NCI-H510A treated with DMSO at 0.1 percent for 48 hours (cell line): ENCODE measurements around the gene UBE2L3.
"Not testable (repeated sequence)": the region's sequence is repeated elsewhere in the genome, so short reads cannot be mapped to it uniquely, and the experiment has no call there.

Experiments
- DNase-seq: peaks from one replicate; lab custom pipeline; 2025; lab: John Stamatoyannopoulos, UW

Gene UBE2L3

GRCh38 chr22:21571679-21572078, 4.2 kb downstream of the UBE2L3 start:
- DNase-seq = no peak

DNA sequence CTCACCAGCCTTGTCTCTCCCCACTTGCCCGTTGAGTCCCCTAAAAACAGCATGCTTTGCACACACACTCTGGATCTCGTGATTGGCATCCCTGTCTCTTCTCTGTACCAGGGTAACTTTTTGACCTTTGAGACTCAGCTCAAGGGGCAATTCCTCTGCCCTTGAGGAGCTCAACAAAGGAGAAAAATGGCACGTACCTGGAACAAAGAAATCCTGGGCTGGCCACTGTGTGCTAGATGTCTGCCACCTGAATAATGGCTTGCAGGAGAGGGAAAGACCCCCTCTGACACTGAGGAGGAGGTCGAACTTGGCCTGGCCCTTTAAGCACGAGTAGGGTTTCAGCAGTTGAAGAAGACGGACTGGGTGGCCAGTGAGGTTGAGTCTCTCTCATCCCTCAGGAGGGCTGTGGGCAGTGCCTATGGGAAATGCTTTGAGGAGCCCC, 5.8 kb downstream of the UBE2L3 start:
- DNase-seq = no peak

- DNase-seq = no peak
Observed at GRCh38 chr22:21573750-21574494, 6.4 kb downstream of the UBE2L3 start.

- no peak for DNase-seq
Observed at GRCh38 chr22:21579474-21579851, 11.9 kb downstream of the UBE2L3 start.

DNA sequence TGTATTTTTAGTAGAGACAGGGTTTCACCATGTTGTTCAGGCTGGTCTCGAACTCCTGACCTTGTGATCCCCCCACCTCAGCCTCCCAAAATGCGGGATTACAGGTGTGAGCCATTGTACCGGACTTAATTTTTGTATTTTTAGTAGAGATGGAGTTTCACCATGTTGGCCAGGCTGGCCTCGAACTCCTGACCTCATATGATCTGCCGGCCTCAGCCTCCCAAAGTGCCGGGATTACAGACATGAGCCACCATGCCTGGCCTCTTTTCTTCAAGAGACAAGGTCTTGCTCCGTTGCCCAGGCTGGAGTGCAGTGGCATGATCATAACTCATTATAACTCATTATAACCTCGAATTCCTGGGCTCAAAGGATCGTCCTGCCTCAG, 13.1 kb downstream of the UBE2L3 start:
- not testable (repeated sequence) for DNase-seq

GRCh38 chr22:21581009-21581713, 13.6 kb downstream of the UBE2L3 start:
- not testable (repeated sequence) for DNase-seq

GRCh38 chr22:21582801-21583740, 15.6 kb downstream of the UBE2L3 start:
- peak; percentile 60 for DNase-seq

GRCh38 chr22:21585389-21585788, 17.9 kb downstream of the UBE2L3 start:
- DNase-seq = no peak

DNA sequence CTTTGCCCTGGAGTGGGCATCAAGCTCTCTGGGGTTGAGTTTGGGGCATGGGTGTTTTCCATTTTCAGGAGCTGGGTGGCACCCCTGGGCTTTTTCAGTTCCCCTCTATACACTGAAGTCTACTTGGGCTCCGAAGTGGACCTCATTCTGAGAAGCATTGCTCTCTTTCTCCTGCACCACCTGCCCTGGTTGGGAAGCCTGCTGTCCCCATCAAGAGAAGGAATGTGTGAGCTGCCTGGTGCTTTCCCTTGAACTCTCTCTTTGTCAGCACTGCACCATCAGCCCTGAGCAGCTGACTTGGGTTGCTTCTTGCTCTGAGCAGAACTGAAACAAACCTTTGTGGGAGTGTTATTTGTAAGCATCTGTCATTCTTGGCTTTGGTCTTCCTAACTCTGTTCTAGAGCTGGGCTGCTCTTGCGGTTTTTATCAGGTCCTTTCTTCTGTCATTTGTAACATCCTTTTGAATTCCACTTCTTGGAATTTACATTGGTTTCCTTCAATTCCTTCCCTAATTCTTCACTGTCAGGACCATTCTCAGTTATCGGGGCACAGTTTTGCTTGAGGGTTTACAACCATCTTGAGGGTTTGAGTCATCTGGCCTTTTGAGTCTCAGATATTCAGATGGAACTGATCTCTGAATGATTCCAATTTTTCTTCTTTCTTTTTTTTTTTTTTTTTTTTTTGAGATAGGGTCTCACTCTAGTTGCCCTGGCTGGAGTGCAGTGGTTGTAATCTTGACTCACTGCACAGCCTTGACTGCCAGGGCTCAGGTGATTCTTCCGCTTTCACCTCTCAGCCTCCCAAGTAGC, 20.5 kb downstream of the UBE2L3 start:
- DNase-seq = no peak

DNA sequence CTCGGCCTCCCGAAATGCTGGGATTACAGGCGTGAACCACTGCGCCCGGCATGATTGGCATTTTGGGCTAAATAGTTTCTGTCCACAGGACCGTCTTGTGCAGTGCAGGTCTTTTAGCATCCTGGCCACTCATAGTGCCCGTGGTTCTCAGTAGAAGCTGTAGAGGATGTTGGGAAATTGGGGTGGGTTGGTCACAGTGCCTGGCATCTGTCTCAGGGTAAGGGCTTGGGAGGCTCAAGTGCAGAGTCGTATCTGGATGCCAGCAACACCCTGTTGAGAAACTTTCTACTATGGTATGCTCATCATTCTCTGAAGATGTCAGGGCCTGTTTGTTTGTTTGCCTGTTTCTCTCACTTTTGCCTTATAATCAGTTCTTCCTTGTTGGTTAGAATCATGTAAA, 21.9 kb downstream of the UBE2L3 start:
- DNase-seq = no peak

DNA sequence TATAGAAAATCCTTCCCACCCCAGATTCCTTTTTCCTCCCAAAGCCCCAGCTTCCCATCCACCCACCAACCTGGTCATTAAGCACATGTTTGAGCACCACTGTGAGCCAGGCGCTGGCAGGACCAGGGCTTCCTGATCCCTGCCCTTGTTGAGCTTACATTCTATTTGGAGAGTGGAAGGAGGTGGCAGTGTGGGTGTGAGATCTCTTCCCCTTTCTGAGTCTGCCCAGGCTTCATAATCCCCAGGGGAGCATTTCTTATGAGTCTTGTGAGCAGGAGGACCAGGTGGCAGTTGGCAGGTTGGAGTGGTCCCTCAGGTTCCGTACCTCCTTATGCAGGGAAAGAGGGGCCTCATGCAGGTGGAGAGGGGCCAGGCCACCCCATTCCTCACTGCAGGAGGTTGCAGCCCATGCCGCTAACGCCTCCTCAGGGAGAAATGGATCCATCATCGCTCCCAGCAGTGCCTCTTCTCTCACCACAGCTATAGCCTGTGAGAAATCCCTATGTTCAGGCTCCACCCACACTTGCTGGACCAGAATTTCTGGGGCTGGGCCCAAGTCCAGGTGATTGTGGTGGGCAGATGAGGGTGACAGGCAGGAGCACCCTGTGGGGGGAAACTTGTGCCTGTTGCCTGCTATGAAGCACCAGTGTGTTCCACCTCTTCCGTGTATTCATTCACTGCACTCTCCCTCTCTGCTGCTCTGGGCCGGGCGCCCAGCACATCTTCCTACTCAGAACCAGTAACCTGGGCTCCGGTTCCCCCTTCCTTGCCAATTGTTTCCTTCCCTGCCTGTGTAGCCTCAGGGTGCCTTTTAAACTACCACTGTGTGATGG, 23.5 kb downstream of the UBE2L3 start:
- DNase-seq = no peak

DNA sequence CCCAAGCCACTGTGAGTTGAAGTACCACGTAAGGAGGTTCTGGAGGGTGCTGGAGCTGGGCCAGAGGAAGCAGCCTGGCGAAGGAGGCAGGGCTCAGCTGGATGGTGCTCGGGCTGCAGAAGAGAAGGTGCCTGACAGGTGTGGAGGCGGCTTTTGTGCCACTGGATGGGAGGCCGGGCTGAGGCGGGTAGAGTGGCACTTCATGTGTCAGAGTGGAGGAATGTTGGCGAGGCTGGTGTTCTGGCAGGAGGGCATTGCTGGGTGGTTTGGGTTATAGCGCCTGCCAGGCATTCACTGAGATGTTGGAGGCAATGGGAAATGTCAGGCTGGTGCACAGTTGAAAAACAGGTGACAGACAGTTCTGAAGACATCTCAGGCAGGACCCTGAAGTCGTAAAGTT, 24.2 kb downstream of the UBE2L3 start:
- DNase-seq = no peak

- no peak for DNase-seq
Observed at GRCh38 chr22:21592422-21592821, 24.9 kb downstream of the UBE2L3 start.

DNA sequence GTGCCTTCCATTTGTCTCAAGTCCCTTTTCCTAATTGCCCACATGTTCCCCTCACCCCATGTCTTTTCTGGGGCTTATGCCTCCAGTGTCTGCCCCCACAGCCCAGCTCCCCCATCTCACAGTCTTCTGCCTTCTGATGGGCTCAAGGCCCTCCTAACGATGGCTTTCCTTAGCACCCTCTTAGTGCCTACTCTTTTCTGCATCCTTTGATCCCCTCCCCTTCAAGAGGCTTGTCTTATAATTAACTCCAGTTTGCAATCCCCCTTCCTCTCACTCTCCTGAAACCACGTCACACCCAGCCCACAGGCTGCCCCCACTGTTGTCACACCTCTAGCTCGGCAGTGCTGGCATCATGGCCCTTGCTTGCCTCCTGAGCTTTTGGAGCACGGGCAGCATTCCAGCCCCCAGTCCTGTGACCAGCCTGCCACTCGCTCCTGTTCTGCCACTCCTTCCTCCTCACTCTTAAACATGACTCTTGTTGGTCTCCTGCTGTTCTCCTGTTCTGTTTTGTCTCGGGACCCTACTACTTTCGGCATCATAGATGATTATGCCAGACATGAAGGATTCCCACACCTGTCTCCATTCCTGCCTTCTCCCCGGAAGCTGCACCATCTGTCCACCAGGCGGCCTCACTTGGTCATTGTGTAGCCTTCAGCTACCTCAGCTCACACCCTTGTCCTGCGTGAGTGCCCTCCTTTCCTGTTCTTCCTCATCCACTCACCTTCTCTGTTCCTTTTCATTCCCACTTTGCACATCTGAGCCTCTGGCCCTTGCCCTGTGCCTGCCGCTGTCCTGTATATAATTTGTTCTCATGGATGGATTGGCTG, 26.1 kb downstream of the UBE2L3 start:
- no peak for DNase-seq

DNA sequence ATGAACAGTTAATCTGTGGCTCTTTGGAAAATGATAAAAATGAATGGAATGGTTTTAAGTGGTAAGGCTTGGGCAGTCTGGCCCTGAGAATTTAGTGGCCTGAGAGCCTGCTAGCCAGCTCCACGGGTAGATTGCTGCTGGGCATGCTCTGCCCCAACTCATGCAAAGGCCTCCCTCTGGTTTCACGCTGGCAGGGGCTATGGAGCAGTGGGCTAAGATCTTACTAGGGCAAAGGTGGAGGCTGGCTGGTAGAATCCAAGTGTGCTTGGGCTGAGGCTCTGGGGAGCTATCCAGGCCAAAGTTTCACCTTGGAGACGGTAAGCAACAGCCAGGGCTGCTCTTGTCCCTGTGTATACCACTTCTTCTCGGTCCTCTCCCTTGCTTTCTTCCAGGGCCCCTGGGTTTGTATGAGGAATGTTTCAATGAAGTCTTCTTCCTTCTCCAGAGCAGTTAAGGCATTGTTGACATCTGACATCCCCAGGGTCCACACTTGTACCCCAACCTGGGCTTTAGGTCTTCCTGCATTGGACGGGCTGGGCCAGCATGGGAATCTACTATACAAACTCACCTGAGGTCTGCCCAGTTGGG, 27.4 kb downstream of the UBE2L3 start:
- no peak for DNase-seq

DNA sequence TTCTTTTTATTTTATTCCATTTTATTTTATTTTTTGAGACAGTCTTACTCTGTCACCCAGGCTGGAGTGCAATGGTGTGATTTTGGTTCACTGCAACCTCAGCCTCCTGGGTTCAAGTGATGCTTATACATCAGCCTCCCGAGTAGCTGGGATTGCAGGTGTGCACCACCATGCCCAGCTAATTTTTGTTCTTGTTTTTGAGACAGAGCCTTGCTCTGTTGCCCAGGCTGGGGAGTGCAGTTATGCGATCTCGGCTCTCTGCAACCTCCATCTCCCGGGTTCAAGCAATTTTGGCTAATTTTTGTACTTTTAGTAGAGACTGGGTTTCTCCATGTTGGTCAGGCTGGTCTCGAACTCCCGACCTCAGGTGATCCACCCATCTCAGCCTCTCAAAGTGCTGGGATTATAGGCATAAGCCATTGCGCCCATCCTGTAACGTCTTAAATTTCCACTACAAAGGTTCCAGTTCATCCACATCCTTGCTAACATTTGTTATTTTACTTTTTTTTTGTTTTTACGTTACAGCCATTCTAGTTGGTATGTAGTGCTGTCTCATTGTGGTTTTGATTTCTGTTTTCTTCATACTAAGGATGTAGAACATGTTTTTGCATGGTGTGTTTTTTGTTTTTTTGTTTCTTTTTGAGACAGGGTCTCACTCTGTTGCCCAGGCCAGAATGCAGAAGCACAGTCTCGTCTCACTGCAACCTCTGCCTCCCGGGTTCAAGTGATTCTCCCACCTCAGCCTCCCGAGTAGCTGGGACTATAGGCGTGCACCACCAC, 29.0 kb downstream of the UBE2L3 start:
- DNase-seq = not testable (repeated sequence)

GRCh38 chr22:21598302-21598701, 30.8 kb downstream of the UBE2L3 start:
- DNase-seq = no peak

GRCh38 chr22:21599053-21599893, 31.8 kb downstream of the UBE2L3 start:
- no peak for DNase-seq
